Amniotic stem cell (primary cell): ENCODE data around the gene COPZ1.

Experiments used
- DNase-seq: peaks from one replicate; lab custom pipeline; 2025; lab: John Stamatoyannopoulos, UW

COPZ1 gene

DNA sequence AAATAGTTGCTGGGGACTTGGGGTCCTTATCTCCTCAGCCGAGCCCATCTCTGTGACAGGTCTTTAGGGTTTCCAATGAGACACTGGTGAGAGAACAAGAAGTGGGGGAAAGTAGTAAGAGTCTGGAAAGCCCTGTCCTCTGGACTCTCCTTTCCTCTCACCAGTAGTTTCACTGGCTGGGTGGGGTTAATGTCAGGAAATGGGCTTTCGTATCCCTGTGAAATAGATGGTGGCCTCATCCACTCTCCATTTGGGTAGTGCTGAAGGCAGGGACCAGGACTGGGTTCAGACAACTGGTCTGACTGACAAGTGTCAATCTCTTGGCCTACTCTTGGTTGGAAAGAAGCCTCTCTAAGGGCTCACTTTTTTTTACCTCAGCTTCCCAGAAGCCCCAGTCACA is 52.1 kb downstream of the COPZ1 start:
- no peak for DNase-seq

DNA sequence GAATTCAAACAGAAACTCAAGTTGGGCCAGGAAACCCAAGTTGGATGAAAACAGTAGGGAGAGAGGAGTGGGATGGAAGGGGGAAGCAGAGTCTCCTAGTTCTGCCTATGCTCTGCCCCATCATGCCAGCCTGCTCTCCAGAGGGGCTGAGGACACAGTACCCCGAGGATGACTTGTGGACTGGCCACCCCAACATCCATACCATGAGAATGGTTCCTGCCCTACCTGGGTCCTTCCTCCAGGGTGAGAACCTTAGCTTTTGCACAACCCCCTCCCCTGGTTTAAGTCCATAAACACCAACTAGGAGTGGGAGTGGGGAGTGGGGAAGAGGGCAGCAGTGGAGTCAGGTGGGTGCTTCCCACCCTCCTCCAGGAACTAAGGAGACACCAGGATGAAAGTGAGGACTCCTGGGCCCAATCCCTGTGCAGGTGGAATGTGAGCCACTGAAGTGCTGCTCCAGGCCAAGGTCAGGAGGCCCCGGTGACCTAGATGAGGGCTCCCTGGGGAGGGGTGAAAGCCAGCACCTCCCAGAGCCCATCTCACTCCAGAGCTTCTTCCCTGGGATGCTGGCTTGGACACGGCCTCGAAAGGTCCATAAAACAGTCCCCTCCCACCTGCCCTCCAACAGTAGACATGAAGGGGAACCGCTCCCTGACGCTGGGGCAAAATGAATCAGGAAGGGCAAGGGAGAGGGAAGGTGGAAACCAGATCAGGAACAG is 53.0 kb downstream of the COPZ1 start:
- no peak for DNase-seq

DNA sequence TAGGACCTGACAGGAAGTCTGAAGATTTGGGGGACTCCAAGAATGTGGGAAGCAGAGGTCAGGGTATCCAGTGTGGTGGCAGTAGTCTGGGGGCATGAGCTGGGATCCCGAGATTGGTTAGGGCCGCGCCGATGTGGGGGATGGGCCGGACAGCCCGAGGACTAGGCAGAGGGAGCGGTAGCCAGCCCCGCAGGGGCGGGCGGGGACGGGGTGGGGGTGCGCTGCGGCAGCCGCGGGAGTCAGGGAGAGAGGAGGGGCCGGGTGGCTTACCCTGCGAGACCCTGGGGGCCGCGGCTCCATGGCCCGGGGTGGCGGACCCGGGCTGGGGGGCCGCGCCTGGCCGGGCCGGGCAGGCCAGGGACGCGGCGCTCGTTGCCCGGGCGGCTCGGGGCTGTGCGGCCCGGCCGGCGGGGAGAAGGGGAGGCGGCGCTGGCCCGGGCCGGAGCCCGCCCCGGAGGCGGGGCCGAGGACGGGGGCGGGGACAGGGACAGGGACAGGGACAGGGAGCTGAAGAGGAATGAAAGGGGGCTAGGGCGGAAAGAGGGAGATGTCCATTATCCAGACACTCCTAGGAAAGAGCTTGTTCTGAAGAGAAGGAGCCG is 54.0 kb downstream of the COPZ1 start:
- DNase-seq: no peak

DNA sequence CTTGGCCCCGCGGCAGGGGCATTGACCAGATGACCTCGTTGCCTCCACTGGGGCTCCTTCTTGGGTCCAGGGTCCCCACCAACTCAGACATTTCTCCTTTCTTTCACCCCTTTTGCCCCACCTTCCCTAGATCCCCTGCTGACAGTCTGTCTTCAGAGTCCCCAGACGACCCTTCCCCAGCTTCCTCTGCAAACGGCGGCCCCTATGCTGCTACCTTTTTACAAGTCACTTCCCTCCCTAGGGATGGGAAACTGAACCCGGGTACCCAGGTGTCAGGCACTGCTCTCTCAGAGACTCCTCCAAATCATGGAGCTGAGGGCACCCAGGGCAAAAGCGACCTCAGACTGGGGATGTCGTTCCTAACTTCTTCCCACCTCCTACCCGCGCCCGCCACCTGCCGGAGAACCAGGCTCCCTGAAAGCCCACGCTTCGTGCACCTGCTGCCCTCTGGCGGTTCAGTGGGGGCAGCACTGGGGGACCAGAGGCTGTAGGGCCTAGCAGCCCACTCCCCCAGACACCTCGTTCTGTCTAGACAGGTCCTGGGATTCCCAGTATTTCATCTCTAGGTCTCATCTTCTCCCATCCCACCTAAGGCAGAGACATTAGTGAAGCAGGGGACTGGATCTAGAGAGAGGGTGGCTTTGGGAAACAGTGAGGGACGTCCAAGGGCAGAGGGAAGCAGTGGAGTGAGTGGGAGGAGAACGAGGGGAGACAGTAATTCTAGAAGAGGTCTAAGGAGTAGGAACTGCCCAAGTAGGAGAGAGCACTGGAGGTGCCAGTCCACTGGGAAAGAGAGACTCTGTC is 54.7 kb downstream of the COPZ1 start:
- peak; percentile 71 for DNase-seq

DNA sequence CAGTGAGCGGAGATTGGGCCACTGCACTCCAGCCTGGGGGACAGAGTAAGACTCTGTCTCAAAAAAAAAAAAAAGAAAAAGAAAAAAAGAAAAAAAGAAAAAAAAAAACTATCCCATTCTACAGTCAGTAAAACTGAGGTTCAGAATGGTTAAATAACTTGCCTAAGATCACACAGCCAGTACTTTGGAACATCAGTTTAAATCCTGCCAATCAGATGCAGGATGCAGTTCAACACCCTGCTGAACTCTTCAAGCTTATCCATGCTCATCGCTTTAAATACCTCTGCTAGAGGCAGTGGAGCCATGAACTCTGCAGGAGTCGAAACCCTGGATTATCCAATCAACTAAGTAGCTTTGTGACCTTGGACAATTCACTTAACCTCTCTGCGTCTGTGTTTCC is 56.2 kb downstream of the COPZ1 start:
- DNase-seq: no peak

DNA sequence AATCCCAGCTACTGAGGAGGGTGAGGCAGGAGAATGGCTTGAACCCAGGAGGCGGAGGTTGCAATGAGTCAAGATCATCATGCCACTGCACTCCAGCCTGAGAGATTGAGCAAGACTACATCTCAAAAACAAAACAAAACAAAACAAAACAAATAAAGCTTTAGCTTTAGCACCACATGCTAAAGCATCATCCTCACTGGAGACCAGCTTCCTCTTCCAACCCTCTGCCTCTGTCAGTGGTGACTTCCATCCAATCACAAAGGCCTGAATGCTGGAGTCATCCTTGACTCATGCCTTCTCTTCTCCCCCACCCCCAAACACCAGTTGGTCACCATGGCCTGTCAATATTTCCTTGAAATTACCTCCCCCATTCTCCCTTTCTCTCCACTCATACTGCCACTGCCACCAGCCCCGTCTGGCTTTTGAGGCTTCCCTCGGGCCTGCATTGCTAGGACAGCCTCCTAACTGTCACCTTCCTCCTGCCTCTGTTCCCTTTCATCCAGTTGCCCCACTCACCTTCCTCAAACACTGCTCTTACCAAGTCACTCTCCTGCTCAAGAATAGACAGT is 58.2 kb downstream of the COPZ1 start:
- peak; percentile 42 for DNase-seq

DNA sequence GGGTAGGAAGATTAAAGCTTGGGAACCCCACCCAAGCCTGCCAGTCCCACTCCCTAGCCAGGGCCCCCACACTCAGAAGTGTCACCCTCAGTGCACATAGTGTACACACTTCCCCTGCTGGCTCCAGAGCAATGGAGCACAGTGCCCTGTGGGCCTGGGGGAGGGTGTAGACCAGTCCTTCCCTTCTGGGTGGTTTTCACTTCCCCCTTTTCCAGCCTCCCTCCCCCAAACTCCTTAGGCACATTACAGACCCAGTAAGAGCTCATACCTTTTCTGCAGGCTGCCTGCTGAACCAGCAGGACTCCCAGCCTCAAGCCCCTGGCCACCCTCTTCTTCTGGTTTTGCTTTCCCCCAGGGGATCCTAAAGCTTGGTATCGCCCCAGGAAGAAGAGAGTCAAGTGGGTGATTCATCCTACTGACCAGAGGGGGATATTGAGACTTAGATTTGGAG is 59.7 kb downstream of the COPZ1 start, which contains the start of gene ZNF385A:
ZNF385A (minus strand) TSS at position 143 of the 451 bp plus-strand sequence. CDS start 219 bp downstream, outside the sequence.
- no peak for DNase-seq

DNA sequence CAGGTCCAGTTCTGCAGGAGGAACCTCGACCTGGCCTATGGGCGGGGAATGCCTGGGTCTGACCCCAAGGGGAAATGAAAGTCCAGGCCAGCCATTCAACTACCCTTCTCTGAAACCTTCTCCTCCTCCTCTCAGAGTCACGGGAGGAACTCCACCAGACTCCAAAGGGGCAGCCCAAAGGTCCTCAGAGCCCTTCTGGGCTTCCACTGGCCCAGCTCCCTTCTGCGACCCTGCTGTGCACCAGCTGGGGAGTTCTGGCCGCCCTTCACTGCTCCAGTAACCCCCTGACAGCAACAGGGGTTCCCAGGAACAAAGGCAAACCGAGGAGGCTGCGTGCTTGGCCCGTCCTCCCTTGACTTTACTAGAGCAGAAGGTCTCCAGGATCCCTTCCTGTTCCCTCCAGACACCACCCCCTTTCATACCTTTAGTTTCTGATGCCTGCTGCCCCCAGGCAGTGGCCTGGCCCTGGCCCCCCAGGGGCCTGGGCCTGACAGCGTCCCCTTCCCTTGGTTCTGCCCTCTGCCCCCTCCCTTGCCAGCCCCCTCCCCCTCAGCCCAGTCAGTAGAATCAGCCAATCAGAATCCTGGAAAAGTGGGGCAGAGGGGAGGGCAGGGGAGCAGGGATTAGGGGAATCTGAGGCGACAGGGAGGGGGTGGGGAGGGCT is 60.5 kb downstream of the COPZ1 start:
- no peak for DNase-seq

DNA sequence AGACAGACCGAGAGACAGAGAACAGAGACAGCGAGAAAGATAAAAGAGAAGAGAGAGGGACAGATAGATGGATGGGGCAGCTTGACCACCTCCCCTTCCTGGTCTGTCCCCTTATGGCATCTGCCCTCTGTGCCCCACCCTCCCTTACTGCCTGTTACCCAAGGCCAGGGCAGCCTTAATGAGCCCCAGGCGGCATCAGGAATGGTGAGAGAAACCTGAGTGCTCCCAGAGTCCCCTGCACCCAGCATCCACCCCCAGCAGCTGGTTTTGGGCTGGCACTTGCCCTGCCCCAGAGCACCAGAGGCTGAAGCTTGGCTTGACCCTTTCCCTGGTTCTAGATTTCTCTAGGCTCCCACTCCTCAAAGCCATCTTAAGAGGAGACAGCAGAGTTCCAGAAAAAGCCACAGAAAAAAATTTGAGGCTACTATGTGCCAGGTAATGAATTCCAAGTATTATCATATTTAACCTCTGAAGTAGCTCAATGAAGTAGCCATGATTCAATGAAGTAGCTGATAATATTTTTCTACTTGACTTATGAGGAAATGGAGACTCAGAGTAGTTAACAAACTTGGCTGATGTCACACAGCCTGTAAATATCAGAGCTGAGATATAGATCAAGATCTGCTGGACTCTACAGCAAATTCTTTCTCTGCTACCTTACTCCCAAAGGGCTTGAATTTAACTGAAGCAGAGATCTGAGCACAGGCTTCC is 61.6 kb downstream of the COPZ1 start:
- no peak for DNase-seq

DNA sequence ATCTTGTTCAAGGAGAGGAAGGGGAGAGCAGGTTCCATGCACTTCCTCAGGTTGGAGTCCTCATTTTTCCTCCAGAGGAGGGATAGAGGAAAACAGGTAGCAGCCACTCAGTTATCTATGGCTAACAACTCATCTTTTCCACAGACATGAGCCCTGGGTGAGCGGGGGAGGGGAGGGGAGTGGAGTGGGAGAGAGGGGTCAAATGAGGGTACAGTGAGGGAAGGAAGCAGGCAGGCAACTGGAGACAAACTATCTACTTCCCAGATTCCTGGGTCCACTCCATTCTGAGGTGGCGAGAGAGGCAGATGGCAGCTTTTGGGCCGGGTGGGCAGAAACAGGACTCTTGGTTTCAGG is 62.2 kb downstream of the COPZ1 start:
- DNase-seq: no peak

DNA sequence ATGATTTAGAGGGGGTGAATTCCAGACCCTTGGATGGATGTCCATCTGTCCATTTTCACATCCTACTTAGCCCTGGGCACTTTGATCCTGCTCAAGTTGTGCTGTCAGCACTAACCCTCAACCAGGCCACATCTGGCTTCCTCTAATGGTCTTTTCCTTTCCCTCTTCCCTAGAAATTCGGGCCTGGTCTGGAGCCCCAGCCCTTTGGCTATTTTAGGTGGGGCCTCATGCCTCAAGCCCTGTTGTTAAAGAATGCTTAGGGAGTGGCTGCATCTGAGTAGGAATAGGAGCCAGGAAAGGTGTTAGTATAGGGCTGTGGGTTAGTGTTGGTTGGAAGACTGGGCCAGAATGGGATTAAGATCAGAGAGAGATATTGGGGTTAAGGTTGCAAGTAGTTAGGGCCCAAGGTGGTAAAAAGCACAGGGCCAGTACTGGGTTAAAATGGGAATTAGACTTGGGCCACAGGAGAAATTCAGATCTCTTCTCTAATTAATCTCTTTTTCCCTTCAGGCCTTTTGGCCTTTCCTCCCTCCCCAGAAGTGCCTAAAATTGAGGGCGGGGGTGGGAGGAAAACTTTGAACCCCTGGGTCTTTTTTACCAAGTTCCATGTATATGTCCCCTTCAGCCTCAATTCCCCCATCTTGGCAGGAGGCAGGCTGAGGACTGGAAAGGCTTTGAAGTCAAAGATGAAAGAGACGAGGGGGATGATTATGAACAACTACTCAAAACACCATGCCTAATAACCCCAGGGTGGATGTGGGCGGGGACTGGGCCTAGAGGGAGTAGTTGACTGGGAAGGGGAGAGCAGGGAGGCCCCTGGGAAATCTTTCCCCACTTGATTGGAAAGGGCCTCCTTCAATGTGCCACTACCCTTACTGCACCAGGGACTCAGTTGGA is 63.6 kb downstream of the COPZ1 start:
- no peak for DNase-seq

DNA sequence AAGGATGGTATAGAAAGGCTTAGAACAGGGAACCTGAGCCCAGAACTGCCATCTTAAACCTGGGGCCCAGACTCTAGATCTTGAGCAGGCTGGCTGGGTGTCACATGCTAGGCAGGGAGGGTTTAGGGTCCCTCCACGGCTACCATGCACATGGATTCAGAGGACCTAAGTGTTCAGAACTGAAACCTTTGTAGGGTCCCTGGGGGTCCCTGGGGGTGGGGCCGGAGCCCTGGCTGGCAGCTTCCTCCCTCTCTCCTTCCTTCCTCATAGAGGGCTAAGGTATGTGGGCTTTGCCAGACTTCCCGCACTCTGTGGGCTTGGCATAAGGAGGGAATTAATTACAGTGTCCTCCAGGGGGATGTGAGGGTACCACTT is 64.2 kb downstream of the COPZ1 start:
- DNase-seq: no peak

DNA sequence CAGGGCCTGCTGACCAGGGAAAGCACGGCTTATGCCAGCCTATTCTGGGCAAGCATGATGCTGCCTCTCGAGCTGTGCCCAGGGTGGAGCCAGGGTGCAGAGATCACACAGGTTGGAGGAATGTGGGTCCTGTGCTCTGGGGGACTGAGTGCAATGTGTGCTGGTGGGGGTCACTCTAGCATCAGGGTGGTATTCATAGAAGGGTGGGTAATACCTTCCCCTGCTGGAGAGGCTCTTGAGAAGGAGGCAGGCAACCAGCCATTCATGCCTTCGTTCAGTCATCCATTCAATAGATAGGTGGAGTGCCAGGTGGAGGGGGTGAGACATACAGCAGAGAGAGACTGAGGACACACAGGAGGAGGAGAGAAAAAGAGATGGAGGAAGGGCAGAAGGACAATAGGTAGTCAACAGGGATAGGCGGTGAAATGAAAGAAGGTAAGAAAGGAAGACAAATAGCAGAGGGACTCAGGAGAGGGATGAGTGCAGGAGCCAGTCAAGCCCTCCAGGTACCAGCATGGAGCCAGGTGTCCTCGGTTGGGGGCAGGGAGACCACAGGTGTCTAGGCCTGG is 64.8 kb downstream of the COPZ1 start:
- no peak for DNase-seq

DNA sequence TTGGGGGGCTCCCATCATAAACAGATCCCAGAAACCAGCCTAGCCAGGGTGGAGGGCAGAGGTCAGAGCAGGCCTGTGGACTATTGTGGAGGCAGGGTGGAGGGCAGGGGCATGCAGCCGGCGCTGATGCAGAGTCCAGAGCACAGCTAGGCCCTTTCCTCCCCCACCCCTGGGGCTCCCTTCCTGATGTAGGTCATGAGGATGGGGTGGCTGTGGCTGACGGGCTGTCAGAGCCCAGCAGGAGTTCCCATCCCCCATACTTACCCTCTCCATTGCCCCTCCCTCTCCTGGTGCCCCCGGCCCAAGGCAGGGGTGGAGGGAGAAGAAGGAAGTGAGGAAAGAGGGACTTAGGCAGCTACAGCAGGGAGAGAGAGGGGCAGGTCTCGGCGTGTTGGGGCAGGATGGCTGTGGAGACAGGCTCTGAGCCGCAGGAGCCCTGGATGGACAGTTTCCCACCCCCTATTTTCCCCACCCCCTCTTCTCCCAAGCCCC is 65.3 kb downstream of the COPZ1 start:
- DNase-seq: no peak

DNA sequence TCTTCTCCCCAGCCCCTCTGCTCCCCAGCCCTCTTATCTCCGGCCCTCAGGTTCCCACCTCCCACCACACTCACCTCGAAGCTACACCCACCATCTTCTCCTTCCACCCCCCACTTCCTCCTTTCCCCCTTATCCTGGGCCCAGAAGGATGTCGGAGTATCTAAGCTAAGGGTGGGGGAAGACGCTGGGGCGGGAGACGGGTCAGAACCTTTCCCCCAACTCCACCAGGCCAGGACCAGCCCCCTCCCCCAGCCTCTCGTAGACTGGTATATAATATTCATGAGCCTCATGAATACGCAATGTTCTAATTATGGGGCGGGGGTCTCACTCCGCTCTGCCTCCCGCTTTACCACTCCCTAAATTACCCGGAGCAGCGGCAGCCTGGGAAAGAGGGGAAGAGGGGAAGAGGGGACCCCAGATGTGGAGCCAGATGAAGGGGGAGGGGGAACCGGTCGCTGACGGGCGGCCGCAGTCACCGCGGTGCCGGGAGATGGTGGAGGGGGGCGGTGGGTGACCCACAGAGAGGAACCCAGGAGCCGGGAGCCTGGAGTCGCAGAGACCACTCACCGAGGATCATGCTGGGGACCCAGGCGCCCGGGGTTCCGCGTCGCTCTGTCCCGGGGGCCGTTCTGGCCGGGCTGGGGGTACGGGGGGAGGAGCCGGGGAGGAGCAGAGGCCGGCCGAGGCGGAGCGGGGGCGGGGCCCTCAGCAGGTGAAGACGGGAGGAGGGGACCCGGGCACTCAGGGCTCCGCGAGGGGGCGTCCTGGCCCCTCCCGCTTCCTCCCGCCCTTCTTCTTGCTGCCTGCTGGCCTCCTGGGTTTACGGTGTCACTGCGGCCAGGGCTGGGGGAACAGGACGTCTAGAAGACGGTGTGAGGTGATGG is 66.0 kb downstream of the COPZ1 start:
- DNase-seq: no peak

DNA sequence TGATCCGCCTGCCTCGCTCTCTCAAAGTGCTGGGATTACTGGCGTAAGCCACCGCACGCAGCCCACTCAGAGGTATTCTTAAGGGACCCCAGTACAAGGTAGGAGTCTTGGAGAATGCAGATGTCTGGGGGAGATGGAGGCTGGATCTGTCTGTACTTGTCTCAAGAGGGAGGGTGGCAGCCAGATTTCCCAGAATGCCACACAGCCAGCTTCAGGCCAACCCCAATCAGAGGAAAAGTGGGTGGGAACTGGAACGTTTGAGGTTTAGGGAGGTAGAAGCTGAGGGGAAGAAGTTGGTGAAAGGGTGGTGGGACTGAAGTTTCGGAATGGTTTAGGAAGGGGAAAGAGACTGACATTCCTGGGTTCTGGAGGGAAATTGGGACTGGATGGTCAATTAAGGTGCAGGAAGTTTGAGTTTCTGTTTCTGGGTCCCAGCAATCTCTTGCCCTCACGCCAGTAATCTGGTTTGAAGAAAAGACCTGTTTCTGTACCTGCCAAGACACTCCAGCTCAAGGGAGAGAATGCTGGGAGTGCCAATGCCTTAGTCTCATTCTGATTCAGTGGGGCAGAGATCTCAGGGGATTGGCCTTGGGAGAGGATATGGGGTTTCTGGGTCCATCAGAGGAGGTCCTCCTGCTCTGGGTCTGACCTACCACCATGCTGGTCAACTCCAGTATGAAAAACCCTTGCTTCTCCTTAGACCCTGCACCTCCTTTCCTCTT is 67.7 kb downstream of the COPZ1 start:
- DNase-seq: no peak

DNA sequence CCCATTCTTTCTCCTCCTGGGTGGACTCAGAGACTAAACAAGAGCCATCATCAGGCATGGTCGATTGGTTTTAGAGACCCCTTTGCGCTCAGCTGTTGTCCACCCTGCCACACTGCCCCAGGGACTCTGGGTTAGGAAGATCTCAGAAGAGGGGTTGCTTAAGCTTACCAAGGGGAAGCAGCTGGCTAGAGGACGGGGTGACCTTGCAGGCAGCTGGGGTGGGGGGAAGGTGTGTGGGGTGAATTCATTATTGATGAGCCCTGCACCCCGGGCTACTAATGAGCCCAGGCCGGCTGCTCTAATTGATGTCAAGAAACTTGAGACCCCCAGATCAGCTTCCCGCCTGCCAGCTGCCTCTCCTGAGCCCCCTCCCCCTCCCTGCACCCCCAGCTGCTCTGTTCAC is 68.3 kb downstream of the COPZ1 start:
- no peak for DNase-seq

DNA sequence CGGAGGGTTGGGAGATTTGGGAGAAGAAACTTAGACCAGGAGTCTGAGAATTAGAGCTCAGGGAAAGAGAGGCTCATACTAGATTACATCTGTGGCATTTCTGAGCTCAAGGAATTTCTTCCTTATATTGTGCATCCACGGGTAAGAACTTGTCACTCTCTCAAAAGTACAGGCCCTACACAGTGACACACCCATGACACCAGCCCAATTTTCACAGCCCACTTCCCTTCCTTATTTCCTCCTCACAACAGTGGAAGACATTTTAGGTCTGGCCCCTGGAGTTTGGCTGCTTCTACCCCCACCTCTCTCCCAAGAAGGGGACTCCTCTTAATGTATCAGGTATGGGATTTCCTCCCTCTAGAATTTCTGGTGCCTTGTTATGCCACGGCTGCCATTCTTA is 68.8 kb downstream of the COPZ1 start:
- no peak for DNase-seq
